ENCODE results near the gene KRT2.

Gene KRT2

DNA sequence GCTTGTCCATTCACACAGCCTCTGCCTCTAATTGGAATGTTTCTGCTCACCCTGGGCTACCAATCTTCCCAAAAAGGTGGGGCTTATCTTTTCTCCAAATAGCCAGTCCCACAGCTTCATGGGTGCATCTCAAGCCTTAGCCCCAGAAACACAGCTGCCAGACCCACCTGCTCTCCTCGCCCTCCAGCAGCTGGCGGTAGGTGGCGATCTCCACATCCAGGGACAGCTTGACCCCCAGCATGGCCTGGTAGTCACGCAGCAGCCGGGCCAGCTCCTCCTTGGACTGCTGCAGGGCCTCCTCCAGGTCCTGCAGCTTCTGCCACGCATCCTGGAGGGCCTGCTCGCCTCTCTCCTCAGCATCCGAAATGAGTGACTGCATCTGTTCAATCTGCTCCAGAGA is 40.2 kb upstream of the KRT2 start:
- 50 to 57% methylated on average over 8 of the region's 8 CpGs for WGBS, 2 experiments
- H3K9me3 ChIP-seq (ENCODE audit: control insufficient read depth, low read length), result no peaks in the 10 kb centered on the region
- H3K27ac ChIP-seq (ENCODE audit: insufficient read depth, low read depth, low read length, poor library complexity, severe bottlenecking), result no peak overlapping the region
- peaks cover 39% of the 10 kb centered on the region for H3K27me3 ChIP-seq (ENCODE audit: control insufficient read depth, insufficient read depth, low read length, poor library complexity, severe bottlenecking)
- H3K36me3 ChIP-seq (ENCODE audit: control insufficient read depth, insufficient read depth, low read length), result no peaks in the 10 kb centered on the region
- no peak overlapping the region for H3K4me3 ChIP-seq (ENCODE audit: insufficient read depth, low read depth, low read length)
- peaks cover 17% of the 10 kb centered on the region for H3K4me1 ChIP-seq (ENCODE audit: control insufficient read depth, insufficient read depth, low read length)

DNA sequence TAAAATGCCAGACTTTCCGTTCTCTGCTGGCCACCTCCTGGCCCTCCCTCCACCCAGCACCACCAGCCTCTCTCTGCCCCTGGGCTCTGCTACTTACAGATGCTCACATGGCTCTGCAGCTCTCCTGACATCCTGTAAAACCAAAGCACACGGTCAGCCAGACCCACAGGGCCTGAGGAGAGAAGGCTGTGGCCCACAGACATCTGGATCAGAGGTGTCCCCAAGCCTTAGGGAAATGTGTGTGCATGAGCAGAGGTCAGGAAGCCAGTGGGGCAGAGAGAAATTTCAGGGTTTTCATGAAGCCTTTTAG is 39.8 kb upstream of the KRT2 start:
- 62 to 76% methylated on average over 2 of the region's 2 CpGs for WGBS, 2 experiments
- Histone ChIP-seq H3K27me3 (ENCODE audit: control insufficient read depth, insufficient read depth, low read length, poor library complexity, severe bottlenecking) (peaks cover 39% of the 10 kb centered on the region), H3K9me3 (ENCODE audit: control insufficient read depth, low read length) (no peaks in the 10 kb centered on the region), H3K36me3 (ENCODE audit: control insufficient read depth, insufficient read depth, low read length) (no peaks in the 10 kb centered on the region), H3K4me1 (ENCODE audit: control insufficient read depth, insufficient read depth, low read length) (peaks cover 17% of the 10 kb centered on the region), H3K27ac (ENCODE audit: insufficient read depth, low read depth, low read length, poor library complexity, severe bottlenecking) (no peak overlapping the region), H3K4me3 (ENCODE audit: insufficient read depth, low read depth, low read length) (no peak overlapping the region)

DNA sequence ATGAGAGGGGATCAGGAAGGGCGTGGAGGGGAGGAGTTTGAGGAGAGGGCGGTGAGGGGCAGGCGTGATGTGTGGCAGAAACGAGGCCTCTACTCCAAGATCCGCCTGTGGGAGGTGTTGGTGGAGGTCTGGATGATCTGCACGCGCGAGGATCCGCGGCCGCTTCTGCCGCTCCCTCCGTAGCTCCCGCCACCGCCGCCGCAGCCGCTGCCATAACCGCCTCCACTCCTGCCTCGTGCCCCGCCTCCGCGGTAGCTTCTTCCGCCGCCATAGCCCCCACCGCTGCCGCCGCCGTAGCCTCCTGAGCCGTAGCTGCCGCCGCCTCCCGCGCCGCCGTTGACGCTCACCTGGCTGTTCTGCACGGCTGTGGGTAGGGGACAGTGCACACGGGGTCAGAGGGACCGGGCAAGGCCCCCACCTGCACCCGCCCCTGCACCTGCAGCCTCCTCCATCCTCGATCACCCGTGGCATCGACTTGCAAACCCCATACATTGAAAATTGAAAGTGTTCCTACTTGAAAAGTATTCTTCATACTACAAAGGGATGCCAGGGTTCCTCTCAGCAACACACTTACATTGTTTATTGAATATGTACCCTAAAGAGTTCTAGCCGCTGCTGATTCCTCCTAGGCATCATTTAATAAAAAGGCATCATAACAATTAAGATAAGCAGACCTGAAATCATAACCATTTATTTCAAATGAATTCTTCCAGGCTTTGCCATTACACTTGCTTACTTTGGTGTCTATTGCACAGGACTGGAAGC is 39.2 kb upstream of the KRT2 start:
- peaks cover 39% of the 10 kb centered on the region for H3K27me3 ChIP-seq (ENCODE audit: control insufficient read depth, insufficient read depth, low read length, poor library complexity, severe bottlenecking)
- no peaks in the 10 kb centered on the region for H3K36me3 ChIP-seq (ENCODE audit: control insufficient read depth, insufficient read depth, low read length)
- no peak overlapping the region for H3K27ac ChIP-seq (ENCODE audit: insufficient read depth, low read depth, low read length, poor library complexity, severe bottlenecking)
- H3K4me1 ChIP-seq (ENCODE audit: control insufficient read depth, insufficient read depth, low read length), result peaks cover 17% of the 10 kb centered on the region
- no peaks in the 10 kb centered on the region for H3K9me3 ChIP-seq (ENCODE audit: control insufficient read depth, low read length)
- peak overlapping the region; percentile 32 for H3K4me3 ChIP-seq (ENCODE audit: insufficient read depth, low read depth, low read length)
- 8 to 10% methylated on average over 45 of the region's 45 CpGs for WGBS, 2 experiments

DNA sequence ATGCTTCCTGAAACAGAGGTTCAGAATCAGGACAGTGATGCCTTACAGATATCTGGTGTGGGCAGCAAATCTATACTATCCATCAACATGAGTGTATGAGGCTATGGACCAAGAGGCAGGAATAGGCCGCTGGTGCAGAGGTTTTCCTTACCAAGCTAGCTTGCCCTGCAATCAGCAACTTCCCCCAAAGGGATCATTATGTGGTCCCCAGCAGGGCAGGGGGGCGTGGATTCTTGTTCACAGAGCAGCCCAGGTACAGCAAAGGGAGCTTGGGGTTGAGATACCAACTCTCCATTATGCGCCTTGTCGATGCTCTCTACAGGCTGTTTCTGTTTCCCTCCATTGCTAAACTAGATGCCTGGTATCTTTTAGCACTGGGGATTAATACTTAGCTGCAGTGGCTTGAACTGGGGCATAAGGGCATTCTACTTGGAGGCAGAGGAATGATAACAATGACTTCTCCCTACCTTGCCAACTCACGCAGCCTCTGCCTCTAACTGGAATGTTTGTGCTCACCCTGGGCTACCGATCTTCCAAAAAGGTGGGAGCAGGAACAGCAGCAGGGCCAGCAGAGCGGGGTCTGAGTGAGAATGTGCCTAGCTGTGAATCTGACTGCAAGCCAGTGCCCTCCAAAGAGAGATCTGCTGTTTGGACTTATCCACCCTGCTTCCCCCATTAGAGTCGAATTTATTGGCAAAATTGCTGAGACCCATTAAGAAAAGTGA is 38.5 kb upstream of the KRT2 start:
- no peak overlapping the region for H3K27ac ChIP-seq (ENCODE audit: insufficient read depth, low read depth, low read length, poor library complexity, severe bottlenecking)
- WGBS, 2 experiments, result 62 to 63% methylated on average over 8 of the region's 8 CpGs
- peaks cover 17% of the 10 kb centered on the region for H3K4me1 ChIP-seq (ENCODE audit: control insufficient read depth, insufficient read depth, low read length)
- peak overlapping the region; percentile 32 for H3K4me3 ChIP-seq (ENCODE audit: insufficient read depth, low read depth, low read length)
- no peaks in the 10 kb centered on the region for H3K36me3 ChIP-seq (ENCODE audit: control insufficient read depth, insufficient read depth, low read length)
- no peaks in the 10 kb centered on the region for H3K9me3 ChIP-seq (ENCODE audit: control insufficient read depth, low read length)
- peaks cover 39% of the 10 kb centered on the region for H3K27me3 ChIP-seq (ENCODE audit: control insufficient read depth, insufficient read depth, low read length, poor library complexity, severe bottlenecking)

DNA sequence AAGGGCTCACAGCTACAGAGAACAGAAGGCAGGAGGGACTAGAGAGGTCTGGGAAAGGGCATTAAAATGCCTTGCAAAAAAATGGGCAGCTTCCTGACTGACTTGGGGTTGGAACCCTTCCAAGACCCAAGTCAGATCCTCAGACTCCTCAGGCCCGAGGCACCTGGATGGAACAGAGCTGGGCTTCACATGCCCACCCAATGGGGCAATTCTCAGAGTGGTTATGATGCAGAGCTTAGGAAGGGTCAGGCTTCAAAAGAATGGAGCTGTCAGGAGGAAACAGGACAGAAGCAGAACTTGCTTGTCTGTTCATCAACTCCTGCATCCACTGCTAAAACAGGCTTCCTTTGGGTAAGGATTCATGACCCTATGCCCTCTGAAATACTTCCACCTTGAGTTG is 37.9 kb upstream of the KRT2 start:
- Histone ChIP-seq H3K27me3 (ENCODE audit: control insufficient read depth, insufficient read depth, low read length, poor library complexity, severe bottlenecking) (peaks cover 39% of the 10 kb centered on the region), H3K36me3 (ENCODE audit: control insufficient read depth, insufficient read depth, low read length) (no peaks in the 10 kb centered on the region), H3K27ac (ENCODE audit: insufficient read depth, low read depth, low read length, poor library complexity, severe bottlenecking) (no peak overlapping the region), H3K9me3 (ENCODE audit: control insufficient read depth, low read length) (no peaks in the 10 kb centered on the region), H3K4me1 (ENCODE audit: control insufficient read depth, insufficient read depth, low read length) (peaks cover 17% of the 10 kb centered on the region), H3K4me3 (ENCODE audit: insufficient read depth, low read depth, low read length) (no peak overlapping the region)
- WGBS, 2 experiments, result 87 to 91% methylated on average over 1 of the region's 1 CpG

DNA sequence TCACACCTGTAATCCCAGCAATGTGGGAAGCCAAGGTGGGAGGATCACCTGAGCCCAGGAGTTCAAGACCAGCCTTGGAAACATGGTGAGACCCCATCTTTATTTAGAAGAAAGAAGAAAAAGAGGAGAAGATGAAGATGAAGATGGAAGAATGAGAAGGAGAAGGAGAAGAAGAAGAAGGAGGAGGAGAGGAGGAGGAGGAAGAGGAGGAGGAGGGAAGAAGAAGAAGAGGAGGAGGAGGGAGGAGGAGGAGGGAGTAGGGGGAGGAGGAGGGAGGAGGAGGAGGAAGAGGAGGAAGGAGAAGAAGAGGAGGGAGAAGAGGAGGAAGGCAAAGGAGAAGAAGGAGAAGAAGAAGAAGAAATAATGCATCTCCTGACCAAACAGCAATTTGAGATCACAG is 37.2 kb upstream of the KRT2 start:
- H3K27me3 ChIP-seq (ENCODE audit: control insufficient read depth, insufficient read depth, low read length, poor library complexity, severe bottlenecking), result peaks cover 39% of the 10 kb centered on the region
- H3K4me1 ChIP-seq (ENCODE audit: control insufficient read depth, insufficient read depth, low read length), result peaks cover 22% of the 10 kb centered on the region
- H3K9me3 ChIP-seq (ENCODE audit: control insufficient read depth, low read length), result no peaks in the 10 kb centered on the region
- H3K27ac ChIP-seq (ENCODE audit: insufficient read depth, low read depth, low read length, poor library complexity, severe bottlenecking), result no peak overlapping the region
- no peaks in the 10 kb centered on the region for H3K36me3 ChIP-seq (ENCODE audit: control insufficient read depth, insufficient read depth, low read length)
- H3K4me3 ChIP-seq (ENCODE audit: insufficient read depth, low read depth, low read length), result no peak overlapping the region

DNA sequence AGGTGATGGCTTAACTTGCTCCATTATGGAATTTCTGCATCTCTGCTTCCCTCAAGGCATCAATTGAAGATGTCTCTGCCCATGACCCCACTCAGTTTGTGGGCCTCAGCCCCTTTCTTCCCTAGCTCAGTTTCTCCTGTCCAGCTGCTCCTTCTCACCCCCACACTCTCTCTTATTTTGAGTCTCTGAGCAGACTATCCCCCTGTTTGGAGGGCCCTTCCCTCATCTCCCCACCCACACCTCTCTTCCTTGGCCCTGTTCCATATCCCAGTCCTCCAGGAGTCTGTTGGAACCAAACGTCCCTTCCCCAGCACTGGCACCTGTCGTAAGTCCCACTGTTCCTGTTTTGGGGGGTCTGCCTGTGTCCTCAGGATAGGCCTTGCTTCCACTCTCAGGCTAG is 36.5 kb upstream of the KRT2 start:
- WGBS, 2 experiments, result 83 to 87% methylated on average over 2 of the region's 2 CpGs
- peaks cover 22% of the 10 kb centered on the region for H3K4me1 ChIP-seq (ENCODE audit: control insufficient read depth, insufficient read depth, low read length)
- H3K27me3 ChIP-seq (ENCODE audit: control insufficient read depth, insufficient read depth, low read length, poor library complexity, severe bottlenecking), result peaks cover 39% of the 10 kb centered on the region
- H3K4me3 ChIP-seq (ENCODE audit: insufficient read depth, low read depth, low read length), result no peak overlapping the region
- no peaks in the 10 kb centered on the region for H3K9me3 ChIP-seq (ENCODE audit: control insufficient read depth, low read length)
- no peak overlapping the region for H3K27ac ChIP-seq (ENCODE audit: insufficient read depth, low read depth, low read length, poor library complexity, severe bottlenecking)
- no peaks in the 10 kb centered on the region for H3K36me3 ChIP-seq (ENCODE audit: control insufficient read depth, insufficient read depth, low read length)

DNA sequence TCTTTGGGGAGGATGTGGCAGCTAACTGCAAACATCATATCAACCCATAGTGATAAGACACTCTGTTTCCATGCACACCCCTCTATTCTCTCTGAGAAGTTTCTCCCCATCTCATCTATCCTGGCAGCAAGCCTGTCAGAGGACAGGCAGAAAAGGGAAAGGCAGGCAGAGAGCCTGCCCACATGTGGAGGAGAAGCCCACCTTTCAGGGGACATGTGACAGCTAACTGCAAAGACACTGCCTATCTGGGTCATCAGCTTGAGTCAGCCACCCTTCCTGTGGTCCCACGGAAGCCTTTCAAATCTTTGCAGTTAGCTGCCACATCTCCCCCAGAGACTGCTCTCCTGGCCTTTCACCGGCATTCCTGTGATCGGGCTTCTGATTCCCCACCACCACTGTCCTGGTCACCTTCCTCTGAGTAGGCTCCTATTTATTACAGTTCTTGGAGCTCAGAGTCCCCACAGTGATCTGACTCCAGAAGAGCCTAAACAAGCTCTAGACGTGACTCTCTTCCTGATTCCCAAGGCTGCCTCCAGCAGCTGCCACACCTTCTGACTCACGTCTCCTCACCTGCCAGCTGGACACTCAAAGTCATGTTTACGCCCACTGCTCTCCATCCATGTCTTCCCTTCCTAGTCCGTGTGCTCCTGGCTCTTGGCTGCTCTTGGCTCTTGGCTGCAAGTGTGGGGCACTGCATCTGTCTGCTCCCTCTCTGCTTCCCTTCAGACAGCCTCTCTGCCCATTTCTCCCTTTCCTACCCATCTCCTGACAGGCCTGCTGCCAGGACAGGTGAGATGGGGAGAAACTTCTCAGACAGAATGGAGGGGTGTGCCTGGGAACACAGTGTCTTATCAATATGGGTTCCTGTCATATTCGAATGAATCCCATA is 35.7 kb upstream of the KRT2 start:
- peaks cover 34% of the 10 kb centered on the region for H3K27me3 ChIP-seq (ENCODE audit: control insufficient read depth, insufficient read depth, low read length, poor library complexity, severe bottlenecking)
- no peaks in the 10 kb centered on the region for H3K9me3 ChIP-seq (ENCODE audit: control insufficient read depth, low read length)
- H3K27ac ChIP-seq (ENCODE audit: insufficient read depth, low read depth, low read length, poor library complexity, severe bottlenecking), result no peak overlapping the region
- H3K36me3 ChIP-seq (ENCODE audit: control insufficient read depth, insufficient read depth, low read length), result no peaks in the 10 kb centered on the region
- WGBS, 2 experiments, result 86 to 88% methylated on average over 7 to 8 of the region's 8 CpGs
- H3K4me3 ChIP-seq (ENCODE audit: insufficient read depth, low read depth, low read length), result no peak overlapping the region
- H3K4me1 ChIP-seq (ENCODE audit: control insufficient read depth, insufficient read depth, low read length), result peaks cover 22% of the 10 kb centered on the region

DNA sequence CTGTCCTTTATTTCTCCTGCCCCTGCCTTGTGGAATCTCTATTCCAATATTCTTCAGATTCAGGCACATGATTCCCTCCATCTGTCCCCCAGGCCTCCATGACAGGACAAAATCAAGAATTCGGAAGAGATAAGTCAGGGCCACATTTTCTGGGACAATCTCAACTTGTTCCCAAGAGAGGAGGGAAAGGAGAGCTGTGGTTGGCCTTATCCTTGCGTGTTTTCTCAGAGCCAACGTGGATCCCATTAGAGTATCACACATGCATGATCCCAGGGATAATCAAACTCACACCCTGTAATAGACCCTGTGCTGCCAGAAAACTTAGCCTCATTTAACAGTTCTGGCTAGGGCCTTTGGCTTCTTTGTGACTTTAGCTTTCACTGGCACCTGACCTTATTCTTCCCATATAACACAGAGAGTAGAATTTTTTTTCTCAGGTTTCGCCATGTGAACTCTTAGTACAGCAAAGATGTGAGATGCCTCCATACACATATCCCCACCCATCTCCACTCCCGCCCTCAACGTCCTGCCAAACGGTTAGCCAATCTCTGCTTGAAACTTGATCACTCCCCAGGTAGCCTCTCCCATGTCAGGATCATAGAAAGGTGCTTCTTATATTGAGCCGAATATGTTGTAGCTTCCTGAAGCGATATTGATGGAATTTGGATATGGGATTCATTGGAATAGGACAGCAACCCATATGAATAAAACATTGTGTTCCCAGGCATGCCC is 34.9 kb upstream of the KRT2 start:
- 89 to 91% methylated on average over 9 of the region's 9 CpGs for WGBS, 2 experiments
- H3K36me3 ChIP-seq (ENCODE audit: control insufficient read depth, insufficient read depth, low read length), result no peaks in the 10 kb centered on the region
- no peak overlapping the region for H3K27ac ChIP-seq (ENCODE audit: insufficient read depth, low read depth, low read length, poor library complexity, severe bottlenecking)
- peaks cover 18% of the 10 kb centered on the region for H3K4me1 ChIP-seq (ENCODE audit: control insufficient read depth, insufficient read depth, low read length)
- H3K4me3 ChIP-seq (ENCODE audit: insufficient read depth, low read depth, low read length), result no peak overlapping the region
- no peaks in the 10 kb centered on the region for H3K9me3 ChIP-seq (ENCODE audit: control insufficient read depth, low read length)
- H3K27me3 ChIP-seq (ENCODE audit: control insufficient read depth, insufficient read depth, low read length, poor library complexity, severe bottlenecking), result peaks cover 34% of the 10 kb centered on the region
